ENCODE data around the gene SLAMF1. TPM values are rescaled to one million over a fixed set of nuclear protein-coding genes. Genes with fewer than 3 reads are reported as not detected.
A peak's percentile ranks its signal among the peaks of the same experiment; 100 is the strongest.

Gene SLAMF1
- total and polyA plus RNA-seq, 2 donors = 46.6 to 115 TPM

GRCh38 chr1:160624464-160624863 is 22.4 kb downstream of the SLAMF1 start:
- peaks cover 55 to 78% of the 10 kb centered on the region in 2 donors for H3K36me3 ChIP-seq (ENCODE audit: control insufficient read depth in 2 of 2, insufficient read depth in 2 of 2, low read length in 1 of 2)
- H3K27me3 ChIP-seq (ENCODE audit: control insufficient read depth in 2 of 2, insufficient read depth in 1 of 2, low read length in 1 of 2) = no peaks in the 10 kb centered on the region
- no peak overlapping the region for H3K4me3 ChIP-seq (ENCODE audit: low read length in 2 of 2)
- DNase-seq (ENCODE audit: low read depth in 6 of 9, low spot score in 9 of 9) = no peak
- H3K9me3 ChIP-seq (ENCODE audit: control insufficient read depth in 2 of 2, insufficient read depth in 1 of 2, low read length in 1 of 2) = no peaks in the 10 kb centered on the region
- WGBS = 95% methylated on average over 3 of the region's 3 CpGs
- H3K27ac ChIP-seq (ENCODE audit: low read depth in 1 of 2, low read length in 1 of 2) = peak overlapping the region in 1 of 2 donors; percentile 73
- peaks cover 63 to 81% of the 10 kb centered on the region in 2 donors for H3K4me1 ChIP-seq (ENCODE audit: control insufficient read depth in 2 of 2, insufficient read depth in 2 of 2, low read length in 2 of 2)

- H3K4me3 ChIP-seq (ENCODE audit: low read length in 2 of 2) = no peak overlapping the region
- peak overlapping the region; percentile 56 to 73 for H3K27ac ChIP-seq (ENCODE audit: low read depth in 1 of 2, low read length in 1 of 2)
- no peak for DNase-seq (ENCODE audit: low read depth in 6 of 9, low spot score in 9 of 9)
- no peaks in the 10 kb centered on the region for H3K27me3 ChIP-seq (ENCODE audit: control insufficient read depth in 2 of 2, insufficient read depth in 1 of 2, low read length in 1 of 2)
- peaks cover 61 to 84% of the 10 kb centered on the region in 2 donors for H3K36me3 ChIP-seq (ENCODE audit: control insufficient read depth in 2 of 2, insufficient read depth in 2 of 2, low read length in 1 of 2)
- H3K9me3 ChIP-seq (ENCODE audit: control insufficient read depth in 2 of 2, insufficient read depth in 1 of 2, low read length in 1 of 2) = no peaks in the 10 kb centered on the region
- peaks cover 67 to 75% of the 10 kb centered on the region in 2 donors for H3K4me1 ChIP-seq (ENCODE audit: control insufficient read depth in 2 of 2, insufficient read depth in 2 of 2, low read length in 2 of 2)
- WGBS = 29% methylated on average over 1 of the region's 1 CpG
Observed at GRCh38 chr1:160623862-160624261, 23.0 kb downstream of the SLAMF1 start.

- Histone ChIP-seq H3K9me3 (ENCODE audit: control insufficient read depth in 2 of 2, insufficient read depth in 1 of 2, low read length in 1 of 2) (peaks cover 0 to 1% of the 10 kb centered on the region in 2 donors), H3K27me3 (ENCODE audit: control insufficient read depth in 2 of 2, insufficient read depth in 1 of 2, low read length in 1 of 2) (no peaks in the 10 kb centered on the region), H3K36me3 (ENCODE audit: control insufficient read depth in 2 of 2, insufficient read depth in 2 of 2, low read length in 1 of 2) (peaks cover 63 to 86% of the 10 kb centered on the region in 2 donors), H3K4me1 (ENCODE audit: control insufficient read depth in 2 of 2, insufficient read depth in 2 of 2, low read length in 2 of 2) (peaks cover 62 to 75% of the 10 kb centered on the region in 2 donors), H3K27ac (ENCODE audit: low read depth in 1 of 2, low read length in 1 of 2) (peak overlapping the region; percentile 38 to 73), H3K4me3 (ENCODE audit: low read length in 2 of 2) (no peak overlapping the region)
- 86% methylated on average over 3 of the region's 3 CpGs for WGBS
- DNase-seq (ENCODE audit: low read depth in 6 of 9, low spot score in 9 of 9) = peak in 1 of 9 donors; percentile 66
Observed at GRCh38 chr1:160623227-160623633, 23.6 kb downstream of the SLAMF1 start.

- WGBS = 97% methylated on average over 5 of the region's 5 CpGs
- Histone ChIP-seq H3K4me1 (ENCODE audit: control insufficient read depth in 2 of 2, insufficient read depth in 2 of 2, low read length in 2 of 2) (peaks cover 57 to 70% of the 10 kb centered on the region in 2 donors), H3K9me3 (ENCODE audit: control insufficient read depth in 2 of 2, insufficient read depth in 1 of 2, low read length in 1 of 2) (peaks cover 0 to 1% of the 10 kb centered on the region in 2 donors), H3K36me3 (ENCODE audit: control insufficient read depth in 2 of 2, insufficient read depth in 2 of 2, low read length in 1 of 2) (peaks cover 64 to 86% of the 10 kb centered on the region in 2 donors), H3K4me3 (ENCODE audit: low read length in 2 of 2) (no peak overlapping the region), H3K27ac (ENCODE audit: low read depth in 1 of 2, low read length in 1 of 2) (peak overlapping the region; percentile 25 to 73), H3K27me3 (ENCODE audit: control insufficient read depth in 2 of 2, insufficient read depth in 1 of 2, low read length in 1 of 2) (no peaks in the 10 kb centered on the region)
- DNase-seq (ENCODE audit: low read depth in 6 of 9, low spot score in 9 of 9) = no peak
Observed at GRCh38 chr1:160622501-160623226, 24.2 kb downstream of the SLAMF1 start.

- no peak for DNase-seq (ENCODE audit: low read depth in 6 of 9, low spot score in 9 of 9)
- Histone ChIP-seq H3K27ac (ENCODE audit: low read depth in 1 of 2, low read length in 1 of 2) (peak overlapping the region in 1 of 2 donors; percentile 50), H3K9me3 (ENCODE audit: control insufficient read depth in 2 of 2, insufficient read depth in 1 of 2, low read length in 1 of 2) (peaks cover 0 to 1% of the 10 kb centered on the region in 2 donors), H3K4me3 (ENCODE audit: low read length in 2 of 2) (no peak overlapping the region), H3K36me3 (ENCODE audit: control insufficient read depth in 2 of 2, insufficient read depth in 2 of 2, low read length in 1 of 2) (peaks cover 64 to 84% of the 10 kb centered on the region in 2 donors), H3K27me3 (ENCODE audit: control insufficient read depth in 2 of 2, insufficient read depth in 1 of 2, low read length in 1 of 2) (no peaks in the 10 kb centered on the region), H3K4me1 (ENCODE audit: control insufficient read depth in 2 of 2, insufficient read depth in 2 of 2, low read length in 2 of 2) (peaks cover 48 to 63% of the 10 kb centered on the region in 2 donors)
- 62% methylated on average over 8 of the region's 8 CpGs for WGBS
Observed at GRCh38 chr1:160621633-160622413, 25.0 kb downstream of the SLAMF1 start.

GRCh38 chr1:160620942-160621632 is 25.8 kb downstream of the SLAMF1 start:
- peaks cover 60 to 83% of the 10 kb centered on the region in 2 donors for H3K36me3 ChIP-seq (ENCODE audit: control insufficient read depth in 2 of 2, insufficient read depth in 2 of 2, low read length in 1 of 2)
- H3K4me3 ChIP-seq (ENCODE audit: low read length in 2 of 2) = no peak overlapping the region
- WGBS = 90% methylated on average over 5 of the region's 5 CpGs
- H3K4me1 ChIP-seq (ENCODE audit: control insufficient read depth in 2 of 2, insufficient read depth in 2 of 2, low read length in 2 of 2) = peaks cover 41 to 56% of the 10 kb centered on the region in 2 donors
- peak overlapping the region in 1 of 2 donors; percentile 5 for H3K27ac ChIP-seq (ENCODE audit: low read depth in 1 of 2, low read length in 1 of 2)
- peaks cover 0 to 1% of the 10 kb centered on the region in 2 donors for H3K9me3 ChIP-seq (ENCODE audit: control insufficient read depth in 2 of 2, insufficient read depth in 1 of 2, low read length in 1 of 2)
- no peaks in the 10 kb centered on the region for H3K27me3 ChIP-seq (ENCODE audit: control insufficient read depth in 2 of 2, insufficient read depth in 1 of 2, low read length in 1 of 2)
- DNase-seq (ENCODE audit: low read depth in 6 of 9, low spot score in 9 of 9) = no peak

- no peak overlapping the region for H3K27ac ChIP-seq (ENCODE audit: low read depth in 1 of 2, low read length in 1 of 2)
- peaks cover 57 to 81% of the 10 kb centered on the region in 2 donors for H3K36me3 ChIP-seq (ENCODE audit: control insufficient read depth in 2 of 2, insufficient read depth in 2 of 2, low read length in 1 of 2)
- WGBS = 97% methylated on average over 4 of the region's 4 CpGs
- no peak for DNase-seq (ENCODE audit: low read depth in 6 of 9, low spot score in 9 of 9)
- H3K4me1 ChIP-seq (ENCODE audit: control insufficient read depth in 2 of 2, insufficient read depth in 2 of 2, low read length in 2 of 2) = peaks cover 34 to 46% of the 10 kb centered on the region in 2 donors
- no peaks in the 10 kb centered on the region for H3K27me3 ChIP-seq (ENCODE audit: control insufficient read depth in 2 of 2, insufficient read depth in 1 of 2, low read length in 1 of 2)
- H3K4me3 ChIP-seq (ENCODE audit: low read length in 2 of 2) = no peak overlapping the region
- H3K9me3 ChIP-seq (ENCODE audit: control insufficient read depth in 2 of 2, insufficient read depth in 1 of 2, low read length in 1 of 2) = peaks cover 0 to 1% of the 10 kb centered on the region in 2 donors
Observed at GRCh38 chr1:160619742-160620277, 27.0 kb downstream of the SLAMF1 start.

- Histone ChIP-seq H3K9me3 (ENCODE audit: control insufficient read depth in 2 of 2, insufficient read depth in 1 of 2, low read length in 1 of 2) (peaks cover 0 to 1% of the 10 kb centered on the region in 2 donors), H3K27me3 (ENCODE audit: control insufficient read depth in 2 of 2, insufficient read depth in 1 of 2, low read length in 1 of 2) (no peaks in the 10 kb centered on the region), H3K27ac (ENCODE audit: low read depth in 1 of 2, low read length in 1 of 2) (no peak overlapping the region), H3K4me3 (ENCODE audit: low read length in 2 of 2) (no peak overlapping the region), H3K4me1 (ENCODE audit: control insufficient read depth in 2 of 2, insufficient read depth in 2 of 2, low read length in 2 of 2) (peaks cover 34 to 46% of the 10 kb centered on the region in 2 donors), H3K36me3 (ENCODE audit: control insufficient read depth in 2 of 2, insufficient read depth in 2 of 2, low read length in 1 of 2) (peaks cover 60 to 76% of the 10 kb centered on the region in 2 donors)
- no peak for DNase-seq (ENCODE audit: low read depth in 6 of 9, low spot score in 9 of 9)
- WGBS = 98% methylated on average over 3 of the region's 3 CpGs
Observed at GRCh38 chr1:160618763-160619274, 28.0 kb downstream of the SLAMF1 start.

Data from thymus (tissue), 11 donors.